ENCODE results near the gene PACSIN3. TPM values are rescaled to one million over a fixed set of nuclear protein-coding genes. Genes with fewer than 3 reads are reported as not detected.
"Not testable (repeated sequence)": the region's sequence is repeated elsewhere in the genome, so short reads cannot be mapped to it uniquely, and the experiment has no call there.

PACSIN3 gene
- total RNA-seq, 2 experiments from 2014 or later: 0.64 to 2.2 TPM

DNA sequence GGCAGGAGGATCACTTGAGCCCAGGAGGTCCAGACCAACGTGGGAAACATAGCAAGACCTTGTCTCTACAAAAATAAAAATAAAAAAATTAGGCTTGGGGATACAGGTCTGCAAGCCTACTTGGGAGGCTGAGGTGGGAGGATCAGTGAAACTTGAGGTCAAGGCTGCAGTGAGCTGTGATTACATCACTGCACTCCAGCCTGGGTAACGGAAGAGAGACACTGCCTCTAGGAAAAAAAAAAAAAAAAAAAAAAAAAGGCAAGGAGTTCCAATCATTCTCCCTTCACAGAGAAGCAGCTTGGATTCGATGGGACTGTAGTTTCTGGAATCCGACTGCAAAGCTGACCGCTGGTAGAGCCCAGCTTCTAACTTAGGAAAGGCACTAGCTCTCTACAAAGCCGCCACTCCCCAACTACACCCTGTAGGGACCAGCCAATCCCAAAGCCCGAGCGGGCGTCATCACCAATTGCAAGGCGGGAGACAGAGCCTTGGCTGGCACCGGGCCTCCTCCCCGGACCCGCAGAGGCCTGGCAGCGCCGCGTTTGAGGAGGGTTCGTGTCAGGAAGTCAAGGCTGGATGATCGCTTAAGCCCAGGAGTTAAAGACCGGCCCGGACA lies 27.8 kb upstream of the PACSIN3 start:
- ATAC-seq (peak; percentile 82), DNase-seq (peak; percentile 94)
- H3K4me1 Mint-ChIP-seq: peaks cover 43% of the 10 kb centered on the region
- peak overlapping the region; percentile 97 for H3K4me3 Mint-ChIP-seq
- CTCF ChIA-PET: interaction anchor here (0.7 to 4.3 kb wide), 16 partner anchors 10 to 488 kb away, joined by 3 to 58 read pairs (median 4); partner anchors contain the start of genes ACP2, ARFGAP2, CELF1 and NR1H3
- H3K36me3 Mint-ChIP-seq: peaks cover 37% of the 10 kb centered on the region
- no peaks in the 10 kb centered on the region for H3K27me3 Mint-ChIP-seq
- no peaks in the 10 kb centered on the region for H3K9me3 Mint-ChIP-seq (ENCODE audit: low read depth)
- peak overlapping the region; percentile 100 for H3K27ac Mint-ChIP-seq

GRCh38 chr11:47212938-47213337 lies 26.7 kb upstream of the PACSIN3 start:
- CTCF ChIA-PET: interaction anchor here (0.9 to 4.3 kb wide), 4 partner anchors 9 to 487 kb away, joined by 4 to 58 read pairs (median 13); partner anchors contain the start of genes ARFGAP2 and NR1H3
- Mint-ChIP-seq H3K27ac (no peak overlapping the region), H3K4me3 (no peak overlapping the region), H3K27me3 (no peaks in the 10 kb centered on the region), H3K36me3 (peaks cover 29% of the 10 kb centered on the region), H3K4me1 (peaks cover 36% of the 10 kb centered on the region), H3K9me3 (ENCODE audit: low read depth) (no peaks in the 10 kb centered on the region)
- no peak for ATAC-seq
- no peak for DNase-seq

GRCh38 chr11:47208628-47209027 lies 22.4 kb upstream of the PACSIN3 start:
- no peak overlapping the region for H3K27ac Mint-ChIP-seq
- no peak for DNase-seq
- H3K9me3 Mint-ChIP-seq (ENCODE audit: low read depth): no peaks in the 10 kb centered on the region
- no peak overlapping the region for H3K4me3 Mint-ChIP-seq
- peaks cover 11% of the 10 kb centered on the region for H3K4me1 Mint-ChIP-seq
- CTCF ChIA-PET: interaction anchor here (0.8 to 1.0 kb wide), 2 partner anchors 28 to 47 kb away, joined by 3 read pairs; no protein-coding TSS in a partner anchor
- H3K36me3 Mint-ChIP-seq: peaks cover 5% of the 10 kb centered on the region
- ATAC-seq: no peak
- peaks cover 2% of the 10 kb centered on the region for H3K27me3 Mint-ChIP-seq

DNA sequence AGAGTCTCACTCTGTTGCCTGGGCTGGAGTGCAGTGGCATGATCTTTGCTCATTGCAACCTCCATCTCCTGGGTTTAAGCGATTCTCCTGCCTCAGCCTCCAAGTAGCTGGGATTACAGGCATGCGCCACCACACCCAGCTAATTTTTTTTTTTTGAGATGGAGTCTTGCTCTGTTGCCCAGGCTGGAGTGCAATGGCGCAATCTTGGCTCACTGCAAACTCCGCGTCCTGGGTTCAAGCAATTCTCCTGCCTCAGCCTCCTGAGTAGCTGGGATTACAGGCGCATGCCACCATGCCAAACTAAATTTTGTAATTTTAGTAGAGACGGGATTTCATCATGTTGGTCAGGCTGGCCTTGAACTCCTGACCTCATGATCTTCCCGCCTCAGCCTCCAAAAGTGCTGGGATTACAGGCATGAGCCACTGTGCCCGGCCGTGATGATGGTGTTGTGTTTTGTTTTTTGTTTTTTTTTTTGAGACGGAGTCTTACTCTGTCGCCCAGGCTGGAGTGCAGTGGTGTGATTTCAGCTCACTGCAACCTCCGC lies 21.8 kb upstream of the PACSIN3 start:
- H3K4me1 Mint-ChIP-seq; ATAC-seq; H3K27me3 Mint-ChIP-seq; H3K4me3 Mint-ChIP-seq; H3K9me3 Mint-ChIP-seq (ENCODE audit: low read depth); DNase-seq; H3K36me3 Mint-ChIP-seq; H3K27ac Mint-ChIP-seq: not testable (repeated sequence)
- CTCF ChIA-PET: interaction anchor here (0.8 kb wide), 1 partner anchor 28 kb away, joined by 3 read pairs; no protein-coding TSS in a partner anchor

GRCh38 chr11:47207459-47207858 lies 21.2 kb upstream of the PACSIN3 start:
- no peak overlapping the region for H3K4me3 Mint-ChIP-seq
- H3K9me3 Mint-ChIP-seq (ENCODE audit: low read depth): no peaks in the 10 kb centered on the region
- peaks cover 9% of the 10 kb centered on the region for H3K4me1 Mint-ChIP-seq
- peaks cover 6% of the 10 kb centered on the region for H3K27me3 Mint-ChIP-seq
- CTCF ChIA-PET: no interaction called here
- H3K36me3 Mint-ChIP-seq: peaks cover 5% of the 10 kb centered on the region
- ATAC-seq: no peak
- DNase-seq: no peak
- no peak overlapping the region for H3K27ac Mint-ChIP-seq

GRCh38 chr11:47206577-47206976 lies 20.3 kb upstream of the PACSIN3 start:
- H3K9me3 Mint-ChIP-seq (ENCODE audit: low read depth); H3K4me3 Mint-ChIP-seq; CTCF ChIA-PET: not testable (repeated sequence)

GRCh38 chr11:47204637-47204989 lies 18.4 kb upstream of the PACSIN3 start:
- H3K27me3 Mint-ChIP-seq: peaks cover 12% of the 10 kb centered on the region
- H3K4me3 Mint-ChIP-seq: no peak overlapping the region
- DNase-seq (no peak), ATAC-seq (no peak)
- no peak overlapping the region for H3K27ac Mint-ChIP-seq
- H3K4me1 Mint-ChIP-seq: peaks cover 2% of the 10 kb centered on the region
- no peaks in the 10 kb centered on the region for H3K36me3 Mint-ChIP-seq
- CTCF ChIA-PET: interaction anchor here (1.7 kb wide), 1 partner anchor 9 kb away, joined by 4 read pairs; no protein-coding TSS in a partner anchor
- no peaks in the 10 kb centered on the region for H3K9me3 Mint-ChIP-seq (ENCODE audit: low read depth)

More at GRCh38 chr11:47206577-47206976, 20.3 kb upstream of the PACSIN3 start:
- not testable (repeated sequence) for H3K27ac Mint-ChIP-seq, DNase-seq, H3K36me3 Mint-ChIP-seq, H3K4me1 Mint-ChIP-seq, ATAC-seq
- H3K27me3 Mint-ChIP-seq: peaks cover 12% of the 10 kb centered on the region

DNA sequence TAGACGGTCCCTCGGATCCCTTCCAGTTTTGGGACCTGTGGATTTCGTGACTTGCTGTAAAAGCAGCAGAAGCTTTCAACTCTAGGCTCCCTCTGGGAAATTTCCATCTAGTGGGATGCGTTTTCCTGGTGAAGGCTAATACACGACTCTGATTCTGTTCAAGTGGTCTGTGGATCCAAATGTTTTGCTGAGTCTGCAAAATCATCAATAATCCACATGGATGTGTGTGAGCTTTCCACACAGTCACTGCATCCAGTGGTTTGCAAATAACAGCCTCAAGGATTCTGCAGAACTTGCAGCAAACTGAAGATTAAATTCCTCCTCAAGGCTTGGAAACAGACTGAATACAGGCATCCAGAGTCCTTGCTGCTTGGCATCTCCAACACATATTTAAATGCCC lies 16.3 kb upstream of the PACSIN3 start:
- ATAC-seq (no peak), DNase-seq (no peak)
- Mint-ChIP-seq H3K27me3 (peaks cover 21% of the 10 kb centered on the region), H3K4me1 (no peaks in the 10 kb centered on the region), H3K4me3 (no peak overlapping the region), H3K27ac (no peak overlapping the region), H3K9me3 (ENCODE audit: low read depth) (no peaks in the 10 kb centered on the region), H3K36me3 (no peaks in the 10 kb centered on the region)
- CTCF ChIA-PET: interaction anchor here (0.8 to 1.6 kb wide), 2 partner anchors 23 to 57 kb away, joined by 3 read pairs; no protein-coding TSS in a partner anchor

GRCh38 chr11:47201015-47201414 lies 14.8 kb upstream of the PACSIN3 start:
- ATAC-seq: no peak

GRCh38 chr11:47198161-47198560 lies 11.9 kb upstream of the PACSIN3 start:
- H3K9me3 Mint-ChIP-seq (ENCODE audit: low read depth); DNase-seq; H3K4me1 Mint-ChIP-seq; H3K27ac Mint-ChIP-seq; H3K36me3 Mint-ChIP-seq; ATAC-seq; H3K4me3 Mint-ChIP-seq; CTCF ChIA-PET: not testable (repeated sequence)
- H3K27me3 Mint-ChIP-seq: peaks cover 25% of the 10 kb centered on the region

More at GRCh38 chr11:47201015-47201414, 14.8 kb upstream of the PACSIN3 start:
- Mint-ChIP-seq H3K27ac (no peak overlapping the region), H3K36me3 (no peaks in the 10 kb centered on the region), H3K27me3 (peaks cover 21% of the 10 kb centered on the region), H3K4me1 (no peaks in the 10 kb centered on the region), H3K4me3 (no peak overlapping the region), H3K9me3 (ENCODE audit: low read depth) (no peaks in the 10 kb centered on the region)
- CTCF ChIA-PET: no interaction called here
- DNase-seq: no peak

DNA sequence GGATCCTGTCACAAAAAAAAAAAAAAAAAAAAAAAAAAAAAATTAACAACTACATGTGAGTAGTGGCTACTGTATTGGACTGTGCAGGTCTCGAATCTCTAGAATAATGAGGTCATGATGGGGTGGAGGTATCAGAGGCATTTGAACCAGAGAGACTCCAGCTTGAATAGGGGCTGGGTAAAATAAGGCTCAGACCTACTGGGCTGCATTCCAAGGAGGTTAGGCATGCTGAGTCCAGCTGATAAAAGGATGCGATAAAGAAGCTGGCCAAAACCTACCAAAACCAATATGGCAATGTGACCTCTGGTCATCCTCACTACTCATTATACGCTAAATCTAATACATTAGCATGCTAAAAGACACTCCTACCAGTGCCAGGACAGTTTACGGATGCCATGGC lies 5.9 kb upstream of the PACSIN3 start:
- CTCF ChIA-PET: interaction anchor here (0.7 kb wide), 1 partner anchor 13 kb away, joined by 4 read pairs; no protein-coding TSS in a partner anchor

GRCh38 chr11:47191137-47191536 lies 4.9 kb upstream of the PACSIN3 start:
- H3K27ac Mint-ChIP-seq; CTCF ChIA-PET; H3K36me3 Mint-ChIP-seq; H3K9me3 Mint-ChIP-seq (ENCODE audit: low read depth); ATAC-seq; H3K4me3 Mint-ChIP-seq; DNase-seq: not testable (repeated sequence)
- peaks cover 46% of the 10 kb centered on the region for H3K27me3 Mint-ChIP-seq
- H3K4me1 Mint-ChIP-seq: peaks cover 11% of the 10 kb centered on the region

More for the DNA sequence above, 5.9 kb upstream of the PACSIN3 start:
- no peak overlapping the region for H3K27ac Mint-ChIP-seq
- no peaks in the 10 kb centered on the region for H3K9me3 Mint-ChIP-seq (ENCODE audit: low read depth)
- peaks cover 39% of the 10 kb centered on the region for H3K27me3 Mint-ChIP-seq
- no peak for DNase-seq
- no peak for ATAC-seq
- peaks cover 5% of the 10 kb centered on the region for H3K4me1 Mint-ChIP-seq
- no peaks in the 10 kb centered on the region for H3K36me3 Mint-ChIP-seq
- no peak overlapping the region for H3K4me3 Mint-ChIP-seq

- no peak overlapping the region for H3K27ac Mint-ChIP-seq
- CTCF ChIA-PET: interaction anchor here (0.6 to 4.0 kb wide), 4 partner anchors 11 to 84 kb away, joined by 3 to 25 read pairs (median 3); partner anchors contain the start of gene ARFGAP2
- no peaks in the 10 kb centered on the region for H3K9me3 Mint-ChIP-seq (ENCODE audit: low read depth)
- H3K4me1 Mint-ChIP-seq: peaks cover 13% of the 10 kb centered on the region
- H3K4me3 Mint-ChIP-seq: no peak overlapping the region
- no peak for DNase-seq
- H3K36me3 Mint-ChIP-seq: no peaks in the 10 kb centered on the region
- no peak for ATAC-seq
- peaks cover 52% of the 10 kb centered on the region for H3K27me3 Mint-ChIP-seq
Measured at GRCh38 chr11:47189100-47189834, 3.0 kb upstream of the PACSIN3 start.
